ENCODE data around the gene UBE2Q2.

The UBE2Q2 gene

DNA sequence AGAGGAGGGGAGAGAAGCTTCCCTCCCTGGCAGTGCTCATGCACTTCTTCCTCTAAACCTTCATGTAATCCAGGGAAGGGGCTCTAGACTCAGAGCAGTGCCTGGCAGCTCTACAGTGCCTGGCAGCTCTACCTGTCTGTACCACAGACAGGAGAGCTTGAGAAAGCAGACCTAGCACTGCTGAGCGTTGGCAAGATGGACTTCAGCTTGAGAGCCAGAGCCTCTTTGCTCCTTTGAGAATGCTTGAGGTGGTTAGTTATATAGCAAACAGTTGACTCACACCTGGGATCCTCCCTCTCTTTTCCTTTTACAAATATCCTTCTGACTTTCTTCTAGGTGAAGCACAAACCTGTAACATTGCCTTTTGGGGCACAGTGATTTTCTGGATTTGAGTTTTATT, 81.3 kb downstream of the UBE2Q2 start:
- no peak for DNase-seq (ENCODE audit: low spot score)
- TF ChIP-seq CTCF (IDR thresholded peaks at IDR 0.05; ENCODE audit: borderline replicate concordance, control extremely low read depth, extremely low read depth, insufficient read depth, missing control alignments) = no peak
- in situ Hi-C loops (cut with MboI; ENCODE audit: low sequenced_read_pairs, unreplicated experiment) = no loop called here

DNA sequence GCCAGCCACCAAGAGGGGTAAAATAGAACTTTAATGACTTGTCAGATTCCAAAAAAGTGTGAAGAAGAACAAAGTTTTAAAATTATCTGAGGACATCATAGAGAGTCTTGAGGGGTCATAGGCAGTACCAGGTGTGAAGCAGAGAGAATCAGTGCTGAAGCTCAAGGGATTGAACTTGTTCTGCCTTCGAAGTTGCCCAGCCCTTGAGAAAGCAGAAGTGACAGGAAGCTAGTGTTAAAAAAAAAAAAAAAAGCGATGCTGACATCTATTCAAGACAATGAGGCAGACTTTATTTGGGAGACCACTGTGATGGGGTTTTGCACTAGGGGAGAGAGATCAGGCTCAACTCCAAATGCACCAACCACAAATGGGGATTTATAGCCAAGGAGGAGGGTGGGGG, 82.2 kb downstream of the UBE2Q2 start:
- DNase-seq (ENCODE audit: low spot score) = no peak
- no peak for TF ChIP-seq CTCF (IDR thresholded peaks at IDR 0.05; ENCODE audit: borderline replicate concordance, control extremely low read depth, extremely low read depth, insufficient read depth, missing control alignments)
- in situ Hi-C loops (cut with MboI; ENCODE audit: low sequenced_read_pairs, unreplicated experiment) = no loop called here

- no peak for DNase-seq (ENCODE audit: low spot score)
- in situ Hi-C loops (cut with MboI; ENCODE audit: low sequenced_read_pairs, unreplicated experiment) = no loop called here
- no peak for TF ChIP-seq CTCF (IDR thresholded peaks at IDR 0.05; ENCODE audit: borderline replicate concordance, control extremely low read depth, extremely low read depth, insufficient read depth, missing control alignments)
Measured at GRCh38 chr15:75926931-75927330, 83.7 kb downstream of the UBE2Q2 start.

- in situ Hi-C loops (cut with MboI; ENCODE audit: low sequenced_read_pairs, unreplicated experiment) = no loop called here
- TF ChIP-seq CTCF (IDR thresholded peaks at IDR 0.05; ENCODE audit: borderline replicate concordance, control extremely low read depth, extremely low read depth, insufficient read depth, missing control alignments) = no peak
- DNase-seq (ENCODE audit: low spot score) = no peak
Measured at GRCh38 chr15:75927601-75928000, 84.4 kb downstream of the UBE2Q2 start.

- TF ChIP-seq CTCF (IDR thresholded peaks at IDR 0.05; ENCODE audit: borderline replicate concordance, control extremely low read depth, extremely low read depth, insufficient read depth, missing control alignments) = no peak
- DNase-seq (ENCODE audit: low spot score) = no peak
- in situ Hi-C loops (cut with MboI; ENCODE audit: low sequenced_read_pairs, unreplicated experiment) = no loop called here
Measured at GRCh38 chr15:75928680-75929608, 85.7 kb downstream of the UBE2Q2 start.

DNA sequence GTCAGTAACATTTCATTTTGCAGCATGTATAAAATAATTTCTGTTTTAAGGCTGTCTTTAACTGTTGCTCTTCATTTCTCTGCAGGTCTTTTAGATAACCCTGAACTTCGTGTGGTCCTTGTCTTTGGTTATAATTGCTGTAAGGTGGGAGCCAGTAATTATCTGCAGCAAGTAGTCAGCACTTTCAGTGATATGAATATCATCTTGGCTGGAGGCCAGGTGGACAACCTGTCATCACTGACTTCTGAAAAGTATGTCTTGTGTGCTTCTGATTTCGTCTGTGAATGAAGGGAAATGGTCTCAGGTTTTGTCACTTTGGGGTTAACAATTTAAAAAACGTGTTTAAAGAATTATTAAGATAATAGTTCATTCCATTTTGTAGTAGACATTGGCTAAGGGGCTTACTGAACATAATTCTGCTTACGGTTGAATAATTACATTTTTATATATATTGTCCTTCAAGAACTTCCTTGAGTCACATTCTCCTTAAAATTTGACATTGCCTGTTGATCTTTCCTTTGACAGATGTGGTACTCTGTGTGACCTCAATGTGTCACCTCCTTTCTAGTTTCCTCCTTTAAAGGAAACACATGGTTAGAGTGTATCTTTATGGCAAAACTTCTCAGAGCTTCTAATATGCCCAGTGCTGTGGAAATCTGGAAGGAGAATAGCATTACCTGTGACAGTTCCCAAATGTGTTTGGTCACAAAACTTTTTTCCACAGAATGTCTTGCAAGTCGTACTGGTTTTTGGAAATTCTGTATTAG, 86.7 kb downstream of the UBE2Q2 start:
- in situ Hi-C loops (cut with MboI; ENCODE audit: low sequenced_read_pairs, unreplicated experiment) = no loop called here
- TF ChIP-seq CTCF (IDR thresholded peaks at IDR 0.05; ENCODE audit: borderline replicate concordance, control extremely low read depth, extremely low read depth, insufficient read depth, missing control alignments) = no peak
- no peak for DNase-seq (ENCODE audit: low spot score)

Data from GM13976 (cell line).